GM19240 (cell line): ENCODE measurements around the gene MYO5A.

Source experiments
- DNase-seq: peaks from one replicate; pipeline ENCODE4 v3.0.0; 2011; ENCODE audit warnings: low spot score; ENCODE audit not compliant: insufficient read length

MYO5A gene

GRCh38 chr15:52331490-52332240 lies 197.0 kb downstream of the MYO5A start:
- DNase-seq, result peak; percentile 18

GRCh38 chr15:52329987-52330386 lies 198.7 kb downstream of the MYO5A start:
- no peak for DNase-seq

- no peak for DNase-seq
Measured at GRCh38 chr15:52329150-52329549, 199.5 kb downstream of the MYO5A start.

GRCh38 chr15:52328680-52329079 lies 200.0 kb downstream of the MYO5A start:
- DNase-seq, result no peak

GRCh38 chr15:52326756-52327155 lies 201.9 kb downstream of the MYO5A start:
- DNase-seq, result no peak

- no peak for DNase-seq
Measured at GRCh38 chr15:52324109-52324508, 204.6 kb downstream of the MYO5A start.

- DNase-seq, result no peak
Measured at GRCh38 chr15:52318729-52319500, 209.8 kb downstream of the MYO5A start.

- no peak for DNase-seq
Measured at GRCh38 chr15:52317688-52318087, 211.0 kb downstream of the MYO5A start.

GRCh38 chr15:52317022-52317421 lies 211.7 kb downstream of the MYO5A start:
- no peak for DNase-seq

GRCh38 chr15:52309154-52309548 lies 219.5 kb downstream of the MYO5A start:
- no peak for DNase-seq

- no peak for DNase-seq
Measured at GRCh38 chr15:52308446-52309153, 220.1 kb downstream of the MYO5A start.

GRCh38 chr15:52307847-52308246 lies 220.8 kb downstream of the MYO5A start:
- no peak for DNase-seq

- no peak for DNase-seq
Measured at GRCh38 chr15:52306270-52306669, 222.4 kb downstream of the MYO5A start.

- no peak for DNase-seq
Measured at GRCh38 chr15:52303093-52303772, 225.4 kb downstream of the MYO5A start.

GRCh38 chr15:52301265-52301847 lies 227.3 kb downstream of the MYO5A start:
- no peak for DNase-seq

GRCh38 chr15:52295421-52296001 lies 233.2 kb downstream of the MYO5A start, which contains the start of gene MYO5C:
MYO5C (minus strand) TSS chr15:52295804; CDS start chr15:52295636, 168 bp downstream.
- DNase-seq, result no peak

GRCh38 chr15:52294881-52295420 lies 233.7 kb downstream of the MYO5A start:
- no peak for DNase-seq

- DNase-seq, result no peak
Measured at GRCh38 chr15:52292780-52293392, 235.8 kb downstream of the MYO5A start.

GRCh38 chr15:52291204-52291603 lies 237.5 kb downstream of the MYO5A start:
- peak; percentile 46 for DNase-seq

GRCh38 chr15:52290800-52291199 lies 237.9 kb downstream of the MYO5A start:
- no peak for DNase-seq
